A549 (cell line): ENCODE data around the gene DOC2B.

Experiments used
- CTCF ChIP-seq: fragments of >200 bp; sonication (Bioruptor Twin); formaldehyde crosslinking; IDR thresholded peaks from 3 replicates; pipeline ENCODE4 v1.5.1; 2016
- KDM1A ChIP-seq: fragments of 200-600 bp; sonication (generic); IDR thresholded peaks from 2 replicates; pipeline ENCODE4 v1.6.1; 2016; ENCODE audit warnings: low read depth, mild to moderate bottlenecking

- TF ChIP-seq KDM1A (no peak), CTCF (no peak)
Observed at GRCh38 chr17:147796-148740, 33.4 kb downstream of the DOC2B start.
